Measurements from ENCODE around the gene NELFE. TPM values are rescaled to one million over a fixed set of nuclear protein-coding genes. Genes with fewer than 3 reads are reported as not detected.
A peak's percentile ranks its signal among the peaks of the same experiment; 100 is the strongest.
"Not testable (repeated sequence)": the region's sequence is repeated elsewhere in the genome, so short reads cannot be mapped to it uniquely, and the experiment has no call there.

The NELFE gene
- polyA plus RNA-seq, 4 donors = 88.5 to 105 (median 91.7) TPM

DNA sequence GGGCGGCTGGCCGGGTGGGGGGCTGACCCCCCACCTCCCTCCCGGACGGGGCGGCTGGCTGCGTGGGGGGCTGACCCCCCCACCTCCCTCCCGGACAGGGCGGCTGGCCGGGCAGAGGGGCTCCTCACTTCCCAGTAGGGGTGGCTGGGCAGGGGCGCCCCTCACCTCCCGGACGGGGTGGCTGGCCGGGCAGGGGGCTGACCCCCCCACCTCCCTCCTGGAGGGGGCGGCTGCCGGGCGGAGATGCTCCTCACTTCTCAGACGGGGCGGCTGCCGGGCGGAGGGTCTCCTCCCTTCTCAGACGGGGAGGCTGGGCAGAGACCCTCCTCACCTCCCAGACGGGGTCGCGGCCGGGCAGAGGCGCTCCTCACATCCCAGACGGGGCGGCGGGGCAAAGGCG lies 17.3 kb upstream of the NELFE start:
- not testable (repeated sequence) for DNase-seq (ENCODE audit: low read depth in 4 of 4, low spot score in 2 of 4)

DNA sequence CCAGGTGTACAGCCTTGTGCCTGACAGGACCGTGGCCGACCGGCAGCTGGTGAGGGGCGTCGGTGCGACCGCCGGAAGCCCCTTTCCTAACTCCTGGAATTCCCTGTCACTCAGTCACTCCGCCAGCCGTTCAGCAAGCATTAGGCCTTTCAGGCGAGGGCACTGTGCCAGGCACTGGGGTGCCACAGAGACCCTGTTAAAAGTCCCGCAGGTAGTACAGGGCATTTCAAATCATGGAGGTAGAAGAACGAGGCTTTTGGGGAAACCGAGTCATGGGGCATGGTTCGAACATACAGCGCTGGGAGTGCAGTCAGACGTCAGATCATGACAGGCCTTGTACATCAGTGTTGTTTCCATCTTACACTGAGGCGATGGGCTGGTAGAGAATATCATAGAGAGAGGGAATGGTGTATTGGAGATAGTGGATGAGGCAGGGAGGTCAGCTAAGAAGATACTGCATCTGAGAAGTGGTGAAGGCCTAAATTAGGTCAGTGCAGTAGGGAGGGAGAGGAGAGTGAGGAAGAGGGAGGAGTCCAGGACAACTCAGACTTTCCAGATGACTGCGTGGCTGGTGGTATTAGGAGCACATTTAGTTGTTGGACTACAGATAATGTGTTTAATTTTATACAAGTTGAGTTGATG lies 14.1 kb upstream of the NELFE start:
- no peak for DNase-seq (ENCODE audit: low read depth in 4 of 4, low spot score in 2 of 4)

DNA sequence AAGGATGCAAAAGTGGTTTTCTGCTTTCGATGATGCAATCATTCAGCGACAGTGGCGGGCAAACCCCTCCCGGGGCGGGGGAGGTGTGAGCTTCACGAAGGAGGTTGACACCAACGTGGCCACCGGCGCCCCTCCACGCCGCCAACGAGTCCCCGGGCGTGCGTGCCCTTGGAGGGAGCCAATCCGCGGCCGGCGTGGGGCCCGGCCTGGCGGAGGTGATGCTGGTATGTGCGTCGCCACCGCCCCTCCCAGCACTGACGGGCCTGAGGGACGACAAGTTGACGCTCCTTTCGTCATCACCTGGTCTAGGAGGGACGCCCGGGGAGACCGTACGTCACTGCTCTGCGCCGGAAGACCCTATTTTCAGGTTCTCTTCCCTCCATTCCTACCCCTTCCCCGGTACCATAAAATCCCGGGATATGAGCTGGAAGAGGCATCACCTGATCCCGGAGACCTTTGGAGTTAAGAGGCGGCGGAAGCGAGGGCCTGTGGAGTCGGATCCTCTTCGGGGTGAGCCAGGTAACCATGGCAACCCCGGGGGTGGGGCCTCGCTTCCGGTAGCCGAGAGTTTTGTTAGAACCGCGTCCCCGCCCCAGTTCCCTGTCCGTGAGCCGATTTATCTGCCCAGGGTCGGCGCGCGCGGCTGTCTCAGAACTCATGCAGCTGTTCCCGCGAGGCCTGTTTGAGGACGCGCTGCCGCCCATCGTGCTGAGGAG lies 13.4 kb upstream of the NELFE start, which contains the start of gene DXO:
TSS of gene DXO (minus strand) at position 146 of the 716 bp plus-strand sequence. CDS start 463 bp downstream, outside the sequence.
- peak; percentile 95 to 98 (median 97) for DNase-seq (ENCODE audit: low read depth in 4 of 4, low spot score in 2 of 4)

- DNase-seq (ENCODE audit: low read depth in 4 of 4, low spot score in 2 of 4) = no peak
Observed at GRCh38 chr6:31971279-31971992, 12.7 kb upstream of the NELFE start.

DNA sequence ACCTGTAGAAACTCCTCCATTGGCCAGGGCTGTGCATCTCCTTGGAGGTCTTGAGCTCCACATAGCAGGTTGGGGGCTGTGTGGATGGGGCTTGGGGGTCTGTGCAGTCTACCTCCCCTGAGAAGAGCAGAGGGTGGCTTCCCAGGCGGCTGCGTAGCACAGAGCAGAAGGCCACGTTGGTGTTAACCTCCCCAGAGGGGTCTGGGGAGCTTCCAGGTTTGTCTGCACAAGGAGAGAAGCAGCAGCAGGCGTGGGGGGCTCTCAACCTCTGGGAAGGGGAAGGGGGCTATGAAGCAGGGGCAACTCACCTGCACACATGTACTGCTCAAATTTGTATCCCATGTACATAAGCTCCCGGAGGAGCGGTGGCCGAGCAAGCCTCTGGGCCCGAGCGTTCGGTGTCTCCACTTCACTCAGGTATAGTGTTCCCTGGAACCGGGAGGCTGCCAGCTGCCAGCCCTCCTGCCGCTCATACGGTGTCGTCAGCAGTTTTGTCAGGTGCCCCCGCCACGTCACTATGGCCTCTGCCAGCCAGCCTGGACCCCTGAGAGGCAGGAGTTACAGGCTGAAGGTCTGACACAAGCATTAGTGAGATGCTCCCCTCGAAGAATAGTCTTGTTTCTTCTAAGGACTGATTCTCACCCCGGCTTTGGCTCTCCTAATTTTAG lies 12.0 kb upstream of the NELFE start:
- no peak for DNase-seq (ENCODE audit: low read depth in 4 of 4, low spot score in 2 of 4)

DNA sequence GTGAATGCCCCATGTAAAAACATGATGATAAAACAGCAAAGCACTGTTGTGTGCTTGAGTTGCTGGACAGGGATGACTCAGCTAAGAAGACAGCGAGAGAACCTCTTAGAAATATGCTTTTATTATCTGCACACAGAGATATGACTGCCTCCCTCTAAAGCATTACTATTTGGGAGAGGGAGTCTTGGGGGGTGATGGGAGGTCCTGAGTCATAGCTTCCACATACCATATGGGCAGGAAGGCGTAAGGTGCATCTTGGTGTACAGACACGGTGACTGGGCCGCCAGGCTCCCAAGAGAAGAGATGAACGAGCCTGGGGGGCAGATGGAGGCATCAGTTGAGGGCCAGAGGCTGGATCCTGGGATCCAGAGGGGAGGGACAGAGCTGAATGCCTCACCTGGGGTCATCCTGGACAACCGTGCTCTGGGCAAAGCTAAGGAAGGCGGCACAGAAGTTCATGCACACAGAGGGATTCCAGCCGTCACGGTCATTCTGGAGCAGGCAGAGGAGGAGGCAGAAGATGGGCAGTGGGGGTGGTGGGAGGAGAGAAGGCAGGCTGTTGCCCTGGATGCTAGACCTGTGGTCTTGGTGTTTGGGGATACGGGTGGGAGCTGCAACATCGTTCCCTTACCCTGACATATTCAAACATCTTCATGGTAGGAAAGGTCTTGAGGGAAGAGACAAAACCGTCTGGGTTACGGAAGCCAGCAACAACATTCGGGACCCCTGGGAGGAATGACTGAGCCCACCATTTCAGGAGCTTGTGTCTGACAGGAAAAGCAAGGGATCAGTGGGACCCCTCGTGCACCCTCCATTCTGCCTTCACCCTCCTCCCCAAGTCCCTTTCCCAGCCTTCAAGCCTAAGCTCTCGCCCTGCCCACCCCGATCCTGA lies 11.2 kb upstream of the NELFE start:
- DNase-seq (ENCODE audit: low read depth in 4 of 4, low spot score in 2 of 4) = no peak

- no peak for DNase-seq (ENCODE audit: low read depth in 4 of 4, low spot score in 2 of 4)
Observed at GRCh38 chr6:31968791-31969711, 10.3 kb upstream of the NELFE start.

- no peak for DNase-seq (ENCODE audit: low read depth in 4 of 4, low spot score in 2 of 4)
Observed at GRCh38 chr6:31968326-31968725, 9.6 kb upstream of the NELFE start.

DNA sequence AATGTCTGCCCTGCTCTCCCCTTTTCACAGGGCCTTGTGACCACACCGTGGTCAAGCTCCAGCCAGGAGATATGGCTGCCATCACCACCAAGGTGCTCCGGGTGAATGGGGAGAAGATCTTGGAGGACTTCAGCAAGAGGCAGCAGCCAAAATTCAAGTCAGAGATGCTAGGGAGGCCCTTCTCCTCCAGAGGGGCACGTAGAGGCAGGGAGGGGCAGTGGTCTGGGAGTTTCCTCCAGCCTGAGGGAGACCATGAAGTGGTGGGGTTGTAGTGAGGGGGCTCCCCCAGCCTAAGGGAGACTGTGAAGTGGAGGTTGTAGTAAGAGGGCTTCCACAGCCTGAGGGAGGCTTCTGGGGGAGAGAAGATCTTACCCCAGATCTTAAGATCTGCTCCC lies 9.2 kb upstream of the NELFE start:
- DNase-seq (ENCODE audit: low read depth in 4 of 4, low spot score in 2 of 4) = no peak

DNA sequence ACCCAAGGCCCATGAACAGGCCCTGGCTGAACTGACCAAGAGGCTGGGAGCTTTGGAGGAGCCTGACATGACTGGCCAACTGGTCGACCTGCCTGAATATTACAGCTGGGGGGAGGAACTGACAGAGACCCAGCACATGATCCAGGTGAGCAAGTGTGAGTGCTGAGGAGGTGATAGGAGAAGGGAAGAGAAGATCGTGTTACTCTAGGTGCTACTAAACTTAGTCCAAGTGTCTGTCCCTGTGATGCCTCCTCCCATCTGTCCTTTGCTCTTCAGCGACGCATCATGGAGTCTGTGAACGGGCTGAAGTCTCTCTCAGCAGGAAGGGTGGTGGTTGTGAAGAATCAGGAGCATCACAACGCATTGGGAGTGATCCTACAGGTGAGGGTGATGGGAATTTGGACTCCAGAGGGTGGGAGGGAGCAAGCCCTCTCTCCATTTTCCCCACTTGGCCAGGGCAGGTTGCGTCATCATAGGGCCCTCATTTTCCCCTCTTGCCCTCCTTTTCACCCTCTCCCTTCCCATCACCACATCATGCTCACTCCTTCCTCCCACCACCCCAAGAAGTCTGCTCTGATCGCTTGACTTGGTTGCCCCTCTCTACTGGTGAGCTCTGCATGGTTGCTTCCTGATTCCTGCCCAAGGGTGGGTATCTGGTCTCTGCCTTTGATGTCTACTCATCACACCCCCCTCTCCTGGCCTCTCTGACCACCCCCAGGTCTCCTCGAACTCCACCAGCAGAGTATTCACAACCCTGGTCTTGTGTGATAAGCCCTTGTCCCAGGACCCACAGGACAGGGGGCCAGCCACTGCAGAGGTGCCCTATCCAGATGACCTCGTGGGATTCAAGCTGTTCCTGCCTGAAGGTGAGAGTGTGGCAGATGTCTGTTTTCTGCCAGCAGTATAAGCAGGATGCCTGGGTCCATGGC lies 8.5 kb upstream of the NELFE start:
- no peak for DNase-seq (ENCODE audit: low read depth in 4 of 4, low spot score in 2 of 4)

DNA sequence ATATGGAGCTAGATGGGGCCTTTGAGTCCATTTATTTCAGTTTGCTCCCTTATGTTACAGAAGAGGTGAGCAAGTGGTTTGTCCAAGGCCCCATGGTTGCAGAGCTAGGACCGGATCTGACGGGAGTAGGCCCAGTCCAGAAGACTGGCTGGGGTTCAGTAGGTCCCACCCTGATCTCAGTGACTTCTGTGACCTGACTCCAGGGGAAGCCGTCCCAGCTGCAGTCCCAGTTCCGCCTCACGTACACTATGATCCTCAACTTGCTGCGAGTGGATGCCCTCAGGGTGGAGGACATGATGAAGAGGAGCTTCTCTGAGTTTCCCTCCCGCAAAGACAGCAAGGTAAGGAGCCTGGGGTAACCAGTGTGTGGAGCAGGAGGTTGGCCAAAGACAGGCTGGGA lies 7.7 kb upstream of the NELFE start:
- DNase-seq (ENCODE audit: low read depth in 4 of 4, low spot score in 2 of 4) = no peak

GRCh38 chr6:31965700-31966099 lies 6.9 kb upstream of the NELFE start:
- DNase-seq (ENCODE audit: low read depth in 4 of 4, low spot score in 2 of 4) = no peak

- DNase-seq (ENCODE audit: low read depth in 4 of 4, low spot score in 2 of 4) = no peak
Observed at GRCh38 chr6:31963921-31964320, 5.2 kb upstream of the NELFE start.

DNA sequence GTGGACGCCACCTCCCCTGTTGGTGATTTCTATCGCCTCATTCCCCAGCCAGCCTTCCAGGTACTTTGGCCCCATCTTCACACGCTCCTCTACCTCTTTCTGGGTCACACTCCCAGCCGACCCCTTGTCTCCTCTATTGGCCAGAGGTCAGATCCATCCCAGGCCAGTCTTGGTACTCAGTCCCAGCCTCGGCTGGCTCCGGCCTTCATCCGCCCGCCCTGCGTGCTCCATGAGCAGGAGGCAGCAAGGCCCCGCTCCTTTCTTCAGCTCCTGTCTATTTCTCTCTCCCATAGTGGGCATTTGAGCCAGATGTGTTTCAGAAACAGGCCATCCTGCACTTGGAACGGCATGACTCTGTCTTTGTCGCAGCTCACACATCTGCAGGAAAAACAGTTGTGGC lies 2.8 kb upstream of the NELFE start:
- no peak for DNase-seq (ENCODE audit: low read depth in 4 of 4, low spot score in 2 of 4)

DNA sequence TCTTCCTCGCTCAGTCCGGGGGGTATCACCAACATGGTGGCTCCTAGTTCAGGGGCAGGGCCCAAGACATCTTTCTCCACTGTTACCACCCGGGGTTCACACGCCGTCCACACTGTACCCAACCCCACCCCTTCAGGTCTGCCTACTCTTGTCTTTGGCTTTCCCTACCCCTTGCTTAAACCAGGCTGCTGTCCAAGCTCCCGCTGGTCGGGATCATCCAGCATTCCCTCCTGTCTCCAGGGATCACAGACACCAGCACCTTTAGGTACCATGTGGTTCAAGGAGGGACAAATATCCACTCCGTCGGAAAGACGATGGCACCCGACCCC lies 395 bp downstream of the NELFE start:
- DNase-seq (ENCODE audit: low read depth in 4 of 4, low spot score in 2 of 4) = no peak

DNA sequence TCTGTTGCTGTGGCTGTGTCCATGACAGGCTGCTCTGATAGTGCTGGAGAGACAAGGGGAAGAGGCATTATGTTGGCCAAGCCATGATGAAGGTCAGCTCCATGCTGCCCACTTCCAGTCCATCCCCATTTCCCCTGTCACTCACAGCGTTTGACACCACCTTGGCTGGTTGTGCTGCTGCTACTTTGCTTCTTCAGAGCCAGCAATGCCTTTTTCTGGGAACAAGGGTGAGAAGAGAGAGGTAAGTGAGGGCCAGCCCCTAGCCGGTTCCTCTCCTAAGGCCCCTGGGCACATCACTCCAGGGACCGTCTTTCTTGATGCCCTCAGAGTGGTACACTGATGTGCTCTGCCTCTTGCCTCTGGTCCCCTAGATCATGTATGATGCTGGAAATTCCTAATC lies 2.0 kb downstream of the NELFE start:
- no peak for DNase-seq (ENCODE audit: low read depth in 4 of 4, low spot score in 2 of 4)

GRCh38 chr6:31954511-31954910 lies 4.3 kb downstream of the NELFE start:
- DNase-seq (ENCODE audit: low read depth in 4 of 4, low spot score in 2 of 4) = no peak

- no peak for DNase-seq (ENCODE audit: low read depth in 4 of 4, low spot score in 2 of 4)
Observed at GRCh38 chr6:31952890-31953289, 5.9 kb downstream of the NELFE start.

Measured in left renal cortex interstitium (tissue), 4 donors.